AG10803 (cell line): Measurements from ENCODE around the gene CTCF.

ENCODE experiments used
- DNase-seq: peaks from one replicate; pipeline ENCODE4 v3.0.0; 2010; ENCODE audit warnings: low read depth
- H3K4me3 ChIP-seq: 2 replicates; pipeline ENCODE4 v1.5.1; 2011; ENCODE audit warnings: mild to moderate bottlenecking, low read length, control low read depth
- CTCF ChIP-seq: conservative IDR thresholded peaks from 2 replicates; pipeline ENCODE4 v1.5.1; 2011; ENCODE audit warnings: mild to moderate bottlenecking, low read length, control low read depth, inconsistent platforms

Gene CTCF

GRCh38 chr16:67561501-67561823, 864 bp upstream of the CTCF start:
- no peak for TF ChIP-seq CTCF
- H3K4me3 ChIP-seq: peak overlapping the region; percentile 75
- no peak for DNase-seq

- H3K4me3 ChIP-seq: peak overlapping the region; percentile 75
- DNase-seq: peak; percentile 97
- no peak for TF ChIP-seq CTCF
These were observed 351 bp upstream of the CTCF start for GRCh38 chr16:67561824-67562525.

GRCh38 chr16:67562918-67563707, 787 bp downstream of the CTCF start:
- peak overlapping the region; percentile 64 for H3K4me3 ChIP-seq
- peak; percentile 54 for DNase-seq
- TF ChIP-seq CTCF: no peak; the same call in 1 of the 2 replicates

GRCh38 chr16:67563708-67564468, 1.6 kb downstream of the CTCF start:
- DNase-seq: peak; percentile 81
- TF ChIP-seq CTCF: no peak
- H3K4me3 ChIP-seq: peak overlapping the region; percentile 64

GRCh38 chr16:67565470-67566100, 3.3 kb downstream of the CTCF start:
- H3K4me3 ChIP-seq: no peak overlapping the region
- TF ChIP-seq CTCF: no peak
- DNase-seq: no peak

GRCh38 chr16:67571464-67571863, 9.1 kb downstream of the CTCF start:
- no peak overlapping the region for H3K4me3 ChIP-seq
- DNase-seq: peak; percentile 67
- TF ChIP-seq CTCF: no peak
